NCI-H2227 (cell line): ENCODE data around the gene ZNF688.
"Not testable (repeated sequence)": the region's sequence is repeated elsewhere in the genome, so short reads cannot be mapped to it uniquely, and the experiment has no call there.

Experiments used
- DNase-seq: peaks from one replicate; lab custom pipeline; 2025; ENCODE audit not compliant: unreplicated experiment; lab: John Stamatoyannopoulos, UW

ZNF688 gene

DNA sequence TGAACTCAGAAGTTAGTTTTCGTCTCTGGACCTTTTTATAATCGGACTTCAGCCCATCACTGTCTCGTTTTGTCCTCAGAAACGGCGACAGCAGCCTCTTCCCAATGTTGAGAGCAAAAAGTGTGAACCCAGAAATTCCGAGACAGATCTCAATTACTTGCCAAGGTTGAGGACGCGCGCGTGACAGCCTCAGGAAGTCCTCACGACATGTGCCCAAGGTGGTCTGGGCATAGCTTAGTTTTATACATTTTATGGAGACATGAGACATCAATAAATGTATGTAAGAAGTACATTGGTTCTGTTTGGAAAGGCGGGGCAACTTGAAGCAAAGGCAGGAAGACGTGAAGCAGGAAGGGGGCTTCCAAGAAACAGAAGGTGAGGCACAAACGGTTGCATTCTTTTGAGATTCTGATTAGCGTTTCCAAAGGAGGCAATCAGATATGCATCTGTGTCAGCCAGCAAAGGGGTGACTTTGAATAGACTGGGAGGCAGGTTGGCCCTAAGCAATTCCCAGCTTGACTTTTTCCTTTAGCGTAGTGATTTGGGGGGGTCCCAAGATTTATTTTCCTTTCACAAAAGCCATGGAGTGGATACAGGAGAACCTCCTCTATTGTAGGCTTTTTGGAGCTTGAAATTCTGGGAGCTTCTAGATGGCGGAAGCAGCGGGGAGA is 36.3 kb downstream of the ZNF688 start:
- no peak for DNase-seq

DNA sequence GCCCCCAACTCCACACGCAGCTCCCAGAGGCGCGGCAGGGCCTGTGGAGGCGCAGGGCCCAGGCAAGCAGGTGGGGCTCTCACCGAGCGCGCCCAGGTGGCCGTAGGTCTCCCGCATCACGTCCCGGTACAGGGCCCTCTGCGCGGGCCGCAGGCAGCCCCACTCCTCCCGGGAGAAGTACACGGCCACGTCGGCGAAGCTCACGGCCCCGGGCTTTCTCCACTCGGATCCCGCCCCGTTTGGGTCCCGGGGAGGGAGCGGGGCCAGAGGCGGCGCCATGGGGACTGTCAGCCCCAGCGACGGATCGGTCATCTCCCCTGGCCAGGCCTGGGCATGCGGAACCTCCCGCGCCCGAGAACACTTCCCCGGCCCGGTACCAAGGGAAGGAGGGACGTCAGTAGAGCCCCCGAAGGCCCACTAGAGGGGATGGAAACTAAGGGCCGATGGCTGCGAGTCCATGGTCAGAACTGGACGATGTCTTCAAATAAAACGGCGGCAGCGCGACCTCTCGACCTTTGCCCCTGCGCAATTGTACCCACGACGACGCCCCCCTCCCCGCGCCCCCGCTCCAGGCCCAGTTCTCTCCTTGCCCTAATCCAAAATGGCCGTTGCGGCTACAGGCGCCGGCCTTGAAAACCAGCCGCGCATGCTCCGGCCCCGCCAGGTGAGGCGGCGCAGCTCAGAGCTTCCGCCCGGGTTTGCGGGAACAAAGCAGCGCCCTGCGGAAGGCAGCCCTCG is 37.0 kb downstream of the ZNF688 start, which contains the start of gene ZNF747:
Gene ZNF747 (minus strand): TSS at position 491 of the 738 bp plus-strand sequence. CDS start 179 bp downstream, at position 312.
- peak; percentile 95 for DNase-seq

DNA sequence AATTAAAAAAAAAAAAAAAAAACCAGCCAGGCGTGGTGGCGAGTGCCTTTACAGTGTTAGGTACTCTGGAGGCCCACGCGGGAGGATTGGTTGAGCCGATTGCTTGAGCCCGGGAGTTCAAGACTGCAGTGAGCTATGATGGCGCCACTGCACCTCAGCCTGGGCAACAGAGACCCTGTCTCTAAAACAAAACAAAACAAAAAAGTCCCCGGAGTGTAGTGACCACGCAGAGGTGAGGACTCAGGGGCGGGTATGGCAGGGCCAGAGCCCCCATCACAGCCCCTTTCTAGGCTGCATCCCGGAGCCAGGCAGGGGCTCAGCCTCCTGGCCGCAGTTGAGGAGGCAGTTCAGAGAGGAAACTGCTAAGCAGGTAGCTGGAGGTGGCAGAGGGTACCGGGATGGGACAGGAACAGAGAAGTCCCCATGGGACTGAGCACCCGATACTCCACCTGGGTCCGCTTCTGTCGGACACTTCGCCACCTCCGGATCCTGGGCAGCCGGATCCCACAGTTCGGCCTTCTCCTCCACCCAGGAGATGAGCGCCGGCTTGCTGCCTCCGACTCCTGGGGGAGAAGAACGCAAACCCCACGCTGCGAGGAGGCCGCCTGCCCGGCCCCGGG is 37.7 kb downstream of the ZNF688 start:
- no peak for DNase-seq

DNA sequence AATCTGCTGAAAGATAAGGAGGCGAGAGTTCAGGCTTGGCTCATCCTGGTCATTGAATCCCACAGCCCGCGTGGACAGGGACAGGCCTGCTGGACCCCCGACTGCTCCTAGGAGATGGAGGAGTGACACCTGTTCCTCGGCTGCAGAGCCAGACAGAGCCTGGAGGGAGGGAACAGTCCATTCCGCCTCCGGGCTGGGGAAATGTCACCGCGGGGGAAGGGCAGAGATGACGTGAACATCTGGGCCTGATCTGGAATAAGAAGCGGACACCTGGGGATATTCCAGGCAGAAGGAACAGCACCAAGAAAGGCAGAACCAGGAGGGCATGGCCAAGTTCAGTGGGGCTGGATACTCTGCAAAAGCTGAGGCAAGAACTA is 38.4 kb downstream of the ZNF688 start:
- DNase-seq: peak; percentile 18

DNA sequence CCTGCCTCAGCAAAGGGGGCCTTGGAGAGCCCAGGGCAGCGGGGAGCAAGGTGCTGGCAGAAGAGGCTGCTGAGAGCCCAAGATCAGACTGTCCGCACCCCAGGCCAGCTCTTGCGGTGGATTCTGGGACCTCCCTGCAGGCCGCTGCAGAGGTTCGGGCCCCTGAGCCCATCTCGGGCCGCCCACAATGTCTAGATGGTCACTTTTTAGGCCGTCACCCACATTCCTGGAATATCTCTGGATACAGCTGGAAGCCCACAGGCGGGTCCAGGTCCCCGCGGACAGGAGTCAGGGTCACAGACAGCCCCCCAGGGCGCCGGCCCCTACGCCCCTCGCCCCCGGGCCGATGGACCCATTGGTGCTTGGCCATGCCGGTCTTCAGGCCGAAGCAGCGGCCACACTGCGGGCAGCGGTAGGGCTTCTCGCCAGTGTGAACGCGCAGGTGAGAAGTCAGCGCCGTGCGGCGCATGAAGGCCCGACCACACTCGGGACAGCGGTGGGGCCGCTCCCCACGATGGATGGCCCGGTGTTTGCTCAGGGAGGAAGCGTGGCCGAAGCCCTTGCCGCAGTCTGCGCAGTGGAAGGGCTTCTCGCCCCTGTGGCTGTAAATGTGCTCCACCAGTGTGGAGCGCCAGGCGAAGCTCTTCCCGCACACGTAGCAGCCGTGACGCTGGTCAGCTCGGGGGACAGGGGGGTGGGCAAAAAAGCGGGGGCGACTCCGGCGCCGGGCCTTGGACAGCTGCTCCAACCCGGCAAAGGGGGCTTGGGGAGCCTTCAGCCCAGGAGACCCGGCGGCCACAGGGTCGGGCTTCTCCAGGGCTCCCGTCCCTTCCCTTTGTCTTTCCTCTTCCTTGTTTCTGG is 39.0 kb downstream of the ZNF688 start:
- no peak for DNase-seq

DNA sequence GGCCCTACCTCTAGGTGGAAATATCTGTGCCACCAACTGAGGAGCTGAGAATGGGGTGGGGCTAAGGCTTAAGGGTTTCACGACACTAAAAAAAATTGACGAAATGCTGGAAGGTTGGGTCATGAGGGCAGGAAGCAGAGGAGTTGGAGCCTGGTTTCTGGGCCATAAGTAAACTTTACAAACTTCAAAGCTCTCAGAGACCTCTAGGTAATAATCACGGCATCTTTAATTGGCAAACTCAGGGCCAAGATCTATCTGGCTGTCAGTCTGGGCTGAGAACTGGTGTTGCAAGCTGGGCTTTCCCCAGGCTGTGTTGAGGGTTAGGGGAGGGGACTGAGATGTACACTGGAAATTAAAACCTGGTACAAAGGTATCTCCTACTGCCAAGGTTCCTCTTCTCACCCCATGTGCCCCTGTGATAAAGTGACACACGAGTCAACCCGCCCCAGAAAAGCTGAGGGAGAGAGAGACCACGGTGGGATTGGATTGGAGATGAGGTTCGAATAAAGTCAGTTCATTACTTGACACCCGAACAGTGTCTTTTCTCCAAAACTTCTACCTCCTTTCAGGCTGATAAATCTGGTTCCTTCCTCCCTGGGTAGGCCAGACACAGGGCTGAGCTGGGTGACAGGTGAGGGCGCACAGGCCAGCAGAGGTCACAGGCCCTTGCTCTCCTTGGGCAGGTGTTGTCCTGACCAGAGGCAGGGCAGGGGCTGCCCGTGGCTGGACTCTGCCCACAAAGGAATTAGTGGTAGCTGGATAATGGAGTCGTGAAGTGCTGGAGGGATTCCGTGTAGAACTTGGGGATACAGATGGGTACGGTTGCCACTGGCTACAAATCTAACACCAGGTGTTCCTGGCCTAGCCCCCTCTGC is 41.1 kb downstream of the ZNF688 start:
- DNase-seq: no peak

DNA sequence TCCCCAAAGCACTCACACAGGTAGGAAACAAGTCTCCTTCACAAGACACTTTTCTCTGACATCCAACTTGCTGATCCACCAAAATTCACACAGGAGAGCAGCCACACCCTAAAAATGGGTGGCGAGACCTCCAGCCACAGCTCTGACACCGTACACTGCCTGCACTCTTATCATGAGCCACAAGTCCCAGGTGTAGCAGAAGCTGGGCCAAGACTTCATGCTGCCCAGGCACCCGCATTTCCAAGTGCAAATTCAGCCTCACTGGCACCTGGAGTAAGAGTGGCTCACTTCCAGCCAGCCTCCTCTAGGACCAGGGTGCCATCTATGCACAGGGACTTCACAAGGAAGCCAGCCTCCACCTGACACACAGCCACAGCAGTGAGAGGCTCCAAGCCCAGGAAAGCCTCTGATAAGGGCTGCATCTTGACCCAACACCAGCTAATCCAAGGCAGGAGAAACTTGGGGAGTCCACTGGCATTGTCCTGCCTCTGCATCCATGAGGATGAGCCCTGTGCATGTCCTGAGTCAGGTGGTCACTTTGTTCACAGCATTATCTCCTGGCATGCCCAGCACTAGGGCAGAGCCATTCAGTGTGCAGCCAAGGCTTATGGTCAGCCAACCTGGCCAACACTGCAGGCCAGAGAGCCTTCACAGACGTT is 42.6 kb downstream of the ZNF688 start:
- no peak for DNase-seq

DNA sequence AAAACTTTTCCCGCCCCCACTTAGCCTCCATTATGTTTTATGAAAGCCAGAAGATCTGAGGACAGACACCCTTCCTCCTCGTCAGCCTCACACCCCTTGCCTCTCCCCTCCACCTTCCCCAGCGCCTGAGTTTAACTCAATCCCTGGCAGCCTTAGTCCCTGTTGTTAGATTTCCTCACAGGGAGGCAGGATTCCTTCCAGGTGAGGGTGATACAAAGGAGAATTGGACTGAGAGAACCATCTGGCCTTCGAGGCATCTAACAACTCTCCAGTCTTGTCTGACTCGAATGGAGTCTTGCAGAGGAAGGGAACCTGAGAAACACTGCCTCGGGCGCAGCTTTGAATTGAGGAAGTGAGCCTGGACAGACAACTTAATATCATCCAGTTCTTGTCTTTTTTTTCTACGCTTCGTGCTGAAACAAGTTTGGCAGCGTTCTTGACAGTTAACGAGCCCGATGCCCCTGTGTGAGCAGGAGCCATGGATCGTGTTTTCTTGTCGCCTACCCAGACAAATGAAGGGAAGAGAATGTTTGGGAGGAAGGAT is 43.8 kb downstream of the ZNF688 start:
- no peak for DNase-seq

DNA sequence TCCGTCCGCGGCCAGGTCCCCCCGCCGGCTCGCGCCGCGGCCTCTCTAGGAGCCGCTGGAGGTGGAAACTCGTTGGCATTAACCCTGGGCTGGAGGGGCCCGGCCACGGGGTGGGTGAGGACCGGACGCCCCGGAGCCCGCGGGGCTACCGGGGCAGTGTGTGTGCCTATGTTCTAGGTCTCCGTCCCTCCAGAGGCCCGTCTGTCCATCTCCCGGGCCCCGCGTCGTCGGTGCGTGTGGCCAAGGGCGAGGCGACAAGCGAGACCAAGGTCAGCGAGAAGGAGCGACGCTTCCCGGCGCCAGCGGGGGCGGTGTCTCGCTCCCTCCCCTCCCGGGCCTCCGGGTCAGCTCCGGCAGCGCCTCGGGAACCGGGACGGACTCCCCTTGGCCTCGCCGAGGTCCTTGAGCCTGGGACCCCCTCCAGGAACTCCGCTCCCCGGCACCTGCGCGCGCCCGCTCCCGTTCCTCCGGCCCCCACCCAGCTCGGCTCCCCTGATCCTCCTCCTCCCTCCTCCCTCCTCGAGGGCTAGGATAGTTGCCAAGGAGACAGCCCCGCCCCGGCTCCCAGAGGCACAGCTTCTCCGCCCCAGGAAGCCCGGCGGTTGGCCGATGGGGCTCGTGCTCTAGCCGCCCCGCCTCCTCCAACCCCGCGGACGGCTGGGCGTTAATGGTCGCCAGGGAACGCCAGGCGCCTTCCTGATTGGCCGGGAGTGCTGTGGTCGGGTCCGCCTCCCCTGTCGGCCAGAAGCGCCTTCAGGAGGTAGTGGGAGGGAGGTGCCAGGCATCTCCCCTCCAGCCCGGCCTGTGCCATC is 44.5 kb downstream of the ZNF688 start:
- peak; percentile 99 for DNase-seq

DNA sequence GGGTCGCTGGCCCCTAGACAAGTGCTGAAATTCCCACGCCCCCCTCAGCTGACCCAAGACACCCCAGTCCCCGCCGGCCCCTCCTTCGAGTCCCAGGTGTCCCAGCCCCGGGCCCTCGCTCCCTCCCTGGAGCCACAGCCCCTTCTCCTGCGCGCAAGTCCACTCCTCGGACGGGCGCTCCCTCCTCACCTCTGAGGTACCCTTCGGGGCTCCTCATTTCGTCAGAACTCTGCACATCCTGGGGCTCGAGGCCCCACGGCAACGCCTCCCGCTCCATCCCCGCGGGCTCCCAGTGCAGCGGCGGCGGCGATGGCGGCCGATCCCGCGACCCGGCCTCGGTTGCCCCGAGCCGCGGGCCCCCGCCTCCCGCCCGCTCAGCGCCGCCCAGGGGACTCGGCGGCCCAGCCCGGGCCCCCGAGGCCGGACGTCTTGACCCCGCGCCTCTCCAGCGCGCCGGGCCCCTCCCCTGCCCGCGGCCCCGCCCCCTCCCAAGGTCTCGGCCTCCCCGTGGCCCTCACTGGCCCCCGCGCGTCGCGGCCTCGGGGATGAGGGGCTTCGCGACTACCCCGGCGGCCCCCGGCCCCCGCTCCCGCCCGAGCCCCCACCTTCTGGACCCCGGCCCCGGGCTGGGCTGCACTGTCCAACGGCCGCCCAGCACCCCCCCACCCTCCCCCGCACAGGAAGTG is 45.2 kb downstream of the ZNF688 start, which contains the start of gene ZNF768:
Gene ZNF768 (minus strand): TSS at position 430 of the 686 bp plus-strand sequence. CDS start 153 bp downstream, at position 277.
- DNase-seq: no peak

DNA sequence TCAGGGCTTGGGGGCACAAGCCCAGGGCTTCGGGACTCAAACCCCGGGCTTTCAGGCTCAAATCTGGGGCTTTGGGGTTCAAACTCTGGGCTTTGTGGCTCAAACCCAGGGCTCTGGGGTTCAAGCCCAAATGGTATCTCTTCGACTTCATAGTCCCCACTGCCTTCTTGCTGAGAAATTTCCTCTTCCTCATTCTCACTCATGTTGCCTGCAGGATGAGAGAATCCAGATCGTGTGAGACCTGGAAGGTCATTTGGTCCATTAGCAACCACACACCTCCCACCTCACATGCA is 45.7 kb downstream of the ZNF688 start:
- DNase-seq: no peak

DNA sequence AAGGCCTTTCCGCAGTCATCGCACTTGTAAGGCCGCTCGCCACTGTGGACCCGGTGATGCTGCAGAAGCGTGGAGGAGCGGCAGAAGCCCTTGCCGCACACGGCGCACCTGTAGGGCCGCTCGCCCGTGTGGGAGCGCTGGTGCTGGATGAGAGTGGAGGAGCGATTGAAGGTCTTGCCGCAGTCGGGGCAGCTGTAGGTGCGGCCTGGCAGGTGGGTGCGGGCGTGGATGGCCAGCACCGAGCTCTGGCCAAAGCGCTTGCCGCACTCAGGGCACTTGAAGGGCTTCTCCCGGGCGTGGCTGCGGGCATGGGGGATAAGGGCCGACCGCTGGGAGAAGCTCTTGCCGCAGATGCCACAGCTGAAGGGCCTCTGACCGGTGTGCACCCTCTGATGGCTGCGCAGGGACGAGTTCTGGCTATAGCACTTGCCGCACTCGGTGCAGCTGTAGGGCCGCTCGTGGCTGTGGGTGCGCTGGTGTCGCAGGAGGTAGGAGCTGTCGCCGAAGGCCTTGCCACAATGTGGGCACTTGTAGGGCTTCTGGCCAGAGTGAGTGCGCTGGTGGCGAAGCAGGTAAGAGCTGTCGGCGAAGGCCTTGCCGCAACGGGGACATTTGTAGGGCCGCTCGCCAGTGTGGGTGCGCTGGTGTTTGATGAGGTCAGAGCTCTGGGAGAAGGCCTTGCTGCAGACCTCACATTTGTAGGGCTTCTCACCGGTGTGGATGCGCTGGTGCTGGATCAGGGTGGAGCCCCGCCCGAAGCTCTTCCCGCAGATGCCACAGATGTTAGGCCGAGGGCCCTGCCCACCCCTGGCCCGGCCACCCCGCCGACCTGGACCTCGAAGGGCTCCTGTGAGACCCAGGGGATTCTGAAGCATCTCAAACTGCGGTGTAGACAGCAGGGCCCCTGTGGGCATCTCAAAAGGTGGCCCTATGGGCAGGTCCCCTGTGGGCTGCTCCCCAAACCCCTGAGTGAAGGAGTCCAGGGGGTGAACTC is 46.6 kb downstream of the ZNF688 start:
- no peak for DNase-seq

DNA sequence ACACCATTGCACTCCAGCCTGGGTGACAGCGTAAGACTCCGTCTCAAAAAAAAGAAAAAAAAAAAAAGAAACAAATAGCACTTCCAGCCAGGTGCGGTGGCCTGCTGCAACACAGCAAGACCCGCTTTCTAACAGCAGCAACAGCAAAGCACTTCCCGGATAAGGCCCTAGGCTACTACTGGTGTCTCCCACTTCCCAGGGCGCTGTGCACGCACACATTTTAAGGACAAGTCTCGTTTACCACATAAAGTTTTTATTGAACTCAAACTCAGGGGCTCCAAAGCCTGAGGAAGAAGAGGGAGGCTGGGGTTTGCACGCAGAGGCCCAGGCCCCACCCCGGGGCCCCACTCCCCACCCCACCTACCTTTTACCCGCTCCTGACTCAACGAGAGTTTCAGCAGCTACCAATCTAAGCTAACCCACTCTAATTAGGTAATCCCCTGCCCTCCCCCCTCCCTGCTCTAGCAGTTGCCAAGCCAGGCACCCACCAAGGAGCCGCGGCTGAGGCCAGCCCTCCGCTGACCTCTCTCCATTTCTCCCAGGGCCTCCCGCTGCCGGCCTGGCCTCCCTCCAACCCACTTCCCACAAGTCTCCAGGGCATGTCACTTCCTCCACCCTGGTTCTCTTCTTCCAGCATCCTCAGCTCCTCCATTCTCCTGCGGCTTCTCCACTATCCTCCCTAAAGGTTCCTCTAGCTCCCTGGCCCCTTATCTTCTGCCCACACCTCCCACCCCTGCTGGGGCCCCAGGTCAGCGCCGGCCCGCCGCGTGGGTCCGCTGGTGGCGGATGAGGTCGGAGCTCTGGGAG is 47.5 kb downstream of the ZNF688 start:
- DNase-seq: no peak

DNA sequence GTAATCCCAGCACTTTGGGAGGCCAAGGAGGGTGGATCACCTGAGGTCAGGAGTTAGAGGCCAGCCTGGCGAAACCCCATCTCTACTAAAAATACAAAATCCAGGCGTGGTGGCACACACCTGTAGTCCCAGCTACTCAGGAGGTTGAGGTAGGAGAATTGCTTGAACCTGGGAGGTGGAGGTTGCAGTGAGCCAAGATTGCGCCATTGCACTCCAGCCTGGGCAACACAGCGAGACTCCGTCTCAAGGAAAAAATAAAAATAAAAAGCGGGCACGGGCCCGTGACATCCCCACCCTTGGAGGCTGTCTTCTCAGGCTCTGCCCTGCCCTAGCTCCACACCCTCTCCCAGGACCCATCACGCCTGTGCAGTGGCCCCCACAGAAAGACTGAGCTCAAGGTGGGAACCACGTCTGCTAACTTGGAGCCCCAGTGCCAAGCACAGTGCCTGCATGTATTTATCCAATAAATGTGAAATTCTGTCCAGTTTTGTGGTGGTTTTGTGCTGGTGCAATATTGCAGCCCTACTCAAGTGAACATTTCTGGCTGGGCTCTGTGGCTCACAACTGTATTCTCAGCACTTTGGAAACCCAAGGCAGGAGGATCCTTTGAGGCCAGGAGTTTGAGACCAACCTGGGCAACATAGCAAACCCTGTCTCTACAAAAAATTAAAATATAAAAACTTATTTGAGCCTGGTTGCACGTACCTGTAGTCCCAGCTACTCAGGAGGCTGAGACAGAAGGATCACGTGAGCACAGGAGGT is 48.6 kb downstream of the ZNF688 start:
- not testable (repeated sequence) for DNase-seq

DNA sequence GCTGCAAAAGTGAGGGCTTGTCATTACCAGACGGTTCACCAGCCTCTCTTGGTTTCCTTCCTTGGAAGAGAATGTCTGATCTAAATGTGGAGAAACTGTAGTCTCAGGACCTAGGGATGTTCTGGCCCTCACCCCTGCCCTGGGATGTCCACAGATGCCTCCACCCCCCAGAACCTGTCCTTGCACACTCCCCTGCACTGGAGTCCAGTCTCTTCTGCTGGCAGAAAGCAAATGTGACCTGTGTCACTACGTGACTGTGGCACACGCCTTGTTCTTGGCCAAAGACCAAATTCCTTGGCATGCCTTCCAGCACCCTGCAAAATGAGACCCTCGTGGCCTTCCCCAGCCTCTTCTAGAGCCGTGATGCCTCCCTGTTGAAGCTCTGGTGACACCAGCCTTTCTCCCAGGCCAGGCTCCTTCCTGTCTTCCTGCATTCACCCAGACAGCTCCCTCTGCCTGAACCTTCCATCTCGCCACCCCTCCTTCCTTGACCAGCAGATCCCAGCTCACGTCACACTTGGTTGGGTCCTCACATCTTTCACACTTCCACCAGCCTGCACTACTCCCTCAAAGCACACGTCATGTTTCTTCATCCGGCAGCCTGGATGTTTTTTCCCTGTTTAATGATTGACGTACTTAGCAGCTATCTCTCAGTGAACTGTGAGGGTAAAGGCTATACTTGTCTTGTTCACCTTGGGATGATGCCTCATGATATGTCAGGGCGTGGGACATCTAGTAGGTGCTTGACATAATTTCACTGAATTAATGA is 49.5 kb downstream of the ZNF688 start:
- DNase-seq: no peak
